GM12874 (cell line): ENCODE data around the gene DSCAML1.
A peak's percentile ranks its signal among the peaks of the same experiment; 100 is the strongest.

Source experiments
- TF ChIP-seq, protein P1 (sequence below): IDR thresholded peaks from 2 replicates; pipeline ENCODE4 v1.5.1; 2011; ENCODE audit warnings: low read depth, mild to moderate bottlenecking, control low read depth, low read length, moderate library complexity; ENCODE audit not compliant: insufficient read depth

DSCAML1 gene

DNA sequence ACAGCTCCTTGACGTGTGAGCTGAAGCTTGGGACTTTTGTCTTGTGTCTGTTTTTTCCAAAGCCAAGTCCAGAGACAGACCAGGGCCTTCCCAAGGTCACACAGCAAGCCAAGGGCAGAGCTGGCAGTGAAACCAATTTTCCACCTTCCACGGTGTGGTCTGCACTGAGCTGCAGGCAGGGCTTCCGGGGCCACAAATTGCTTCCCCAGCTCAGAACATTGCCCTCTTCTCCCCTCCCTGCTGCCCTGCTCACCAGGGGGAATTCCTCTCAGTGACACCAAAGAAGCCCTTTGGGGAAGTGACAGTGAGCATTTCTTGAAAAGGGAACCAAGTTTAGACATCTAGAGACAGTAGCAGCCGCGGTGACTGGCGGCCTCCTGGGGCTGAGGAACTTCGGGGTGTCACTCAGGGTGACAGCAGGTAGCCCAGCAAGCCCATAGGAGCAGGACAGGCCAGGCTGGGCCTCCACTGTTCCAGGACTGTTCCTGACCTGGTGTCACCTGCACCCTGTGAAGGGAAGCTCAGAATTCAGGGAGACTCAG is 18.3 kb upstream of the DSCAML1 start:
- TF ChIP-seq, protein P1, sequence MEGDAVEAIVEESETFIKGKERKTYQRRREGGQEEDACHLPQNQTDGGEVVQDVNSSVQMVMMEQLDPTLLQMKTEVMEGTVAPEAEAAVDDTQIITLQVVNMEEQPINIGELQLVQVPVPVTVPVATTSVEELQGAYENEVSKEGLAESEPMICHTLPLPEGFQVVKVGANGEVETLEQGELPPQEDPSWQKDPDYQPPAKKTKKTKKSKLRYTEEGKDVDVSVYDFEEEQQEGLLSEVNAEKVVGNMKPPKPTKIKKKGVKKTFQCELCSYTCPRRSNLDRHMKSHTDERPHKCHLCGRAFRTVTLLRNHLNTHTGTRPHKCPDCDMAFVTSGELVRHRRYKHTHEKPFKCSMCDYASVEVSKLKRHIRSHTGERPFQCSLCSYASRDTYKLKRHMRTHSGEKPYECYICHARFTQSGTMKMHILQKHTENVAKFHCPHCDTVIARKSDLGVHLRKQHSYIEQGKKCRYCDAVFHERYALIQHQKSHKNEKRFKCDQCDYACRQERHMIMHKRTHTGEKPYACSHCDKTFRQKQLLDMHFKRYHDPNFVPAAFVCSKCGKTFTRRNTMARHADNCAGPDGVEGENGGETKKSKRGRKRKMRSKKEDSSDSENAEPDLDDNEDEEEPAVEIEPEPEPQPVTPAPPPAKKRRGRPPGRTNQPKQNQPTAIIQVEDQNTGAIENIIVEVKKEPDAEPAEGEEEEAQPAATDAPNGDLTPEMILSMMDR: no peak

GRCh38 chr11:117814766-117815261 is 17.8 kb upstream of the DSCAML1 start:
- TF ChIP-seq, protein P1: no peak

- TF ChIP-seq, protein P1: no peak
Measured at GRCh38 chr11:117814204-117814765, 17.3 kb upstream of the DSCAML1 start.

DNA sequence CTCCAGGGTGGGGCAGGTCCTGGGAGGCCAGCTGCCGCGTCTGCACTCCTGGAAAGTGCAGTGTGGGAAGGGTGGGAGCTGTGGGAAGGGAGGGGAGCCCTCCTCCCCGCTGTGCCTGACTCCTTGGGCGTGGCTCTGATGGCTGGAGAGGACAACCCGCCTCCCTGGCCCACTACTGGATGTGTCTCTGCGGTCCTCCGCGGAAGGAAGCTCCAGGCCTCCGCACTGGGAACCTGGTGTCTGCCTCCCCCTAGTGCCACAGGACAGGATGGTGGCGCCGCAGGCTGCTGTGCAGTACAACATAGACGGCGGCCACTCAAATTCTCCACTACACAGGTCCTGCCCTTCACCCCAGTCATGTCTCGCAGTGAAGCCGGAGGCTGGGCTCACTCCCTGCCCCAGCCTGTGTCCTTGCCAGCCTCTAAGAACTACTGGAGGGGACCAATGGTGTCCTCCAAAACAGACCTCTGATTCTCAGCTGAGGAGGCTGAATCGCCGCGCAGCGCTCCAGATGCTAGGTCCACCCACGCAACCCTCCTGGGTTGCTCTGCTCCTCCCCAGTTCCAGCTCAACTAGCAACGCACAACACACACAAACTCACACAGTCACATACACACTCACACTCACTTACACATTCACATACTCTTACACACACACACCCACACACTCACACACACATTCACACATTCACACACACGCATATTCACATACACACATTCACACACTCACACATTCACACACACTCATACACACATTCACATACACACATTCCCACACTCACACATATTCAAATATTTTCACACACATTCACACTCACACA is 12.4 kb upstream of the DSCAML1 start:
- TF ChIP-seq, protein P1: peak; percentile 46

GRCh38 chr11:117808784-117809183 is 11.8 kb upstream of the DSCAML1 start:
- TF ChIP-seq, protein P1: no peak

DNA sequence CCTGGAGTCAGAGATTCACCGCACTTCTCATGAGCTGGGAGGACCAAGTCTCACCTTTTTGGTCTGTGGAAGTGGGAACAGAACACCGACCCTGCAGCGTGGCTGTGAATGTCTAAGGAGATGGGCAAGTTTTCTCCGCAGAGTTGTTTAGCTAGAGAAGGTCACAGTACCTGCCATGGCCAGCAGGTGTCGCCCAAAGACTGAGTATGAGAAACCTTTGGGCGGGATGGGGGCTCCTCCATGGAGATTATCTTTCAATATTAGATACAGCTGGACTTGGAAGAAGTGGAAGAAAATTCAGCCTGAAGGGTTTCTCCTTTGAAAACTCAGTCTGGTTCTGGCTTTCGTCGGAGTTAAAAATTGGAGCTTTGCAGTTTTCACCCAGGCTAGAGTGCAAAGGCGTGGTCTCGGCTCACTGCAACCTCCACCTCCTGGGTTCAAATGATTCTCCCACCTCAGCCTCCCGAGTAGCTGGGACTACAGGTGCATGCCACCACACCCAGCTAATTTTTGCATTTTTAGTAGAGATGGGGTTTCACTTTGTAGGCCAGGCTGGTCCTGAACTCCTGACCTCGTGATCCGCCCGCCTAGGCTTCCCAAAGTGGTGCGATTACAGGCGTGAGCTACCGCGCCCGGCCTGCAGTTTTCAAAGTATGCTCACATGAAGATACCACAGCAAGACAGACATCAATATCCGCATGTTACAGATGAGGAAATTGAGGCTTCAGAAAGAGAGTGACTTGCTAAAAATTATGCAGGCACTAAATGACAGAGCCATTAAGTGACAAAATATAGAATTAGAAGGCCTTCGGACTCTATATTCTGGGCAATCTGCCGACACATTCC is 10.7 kb upstream of the DSCAML1 start:
- TF ChIP-seq, protein P1: peak; percentile 87

DNA sequence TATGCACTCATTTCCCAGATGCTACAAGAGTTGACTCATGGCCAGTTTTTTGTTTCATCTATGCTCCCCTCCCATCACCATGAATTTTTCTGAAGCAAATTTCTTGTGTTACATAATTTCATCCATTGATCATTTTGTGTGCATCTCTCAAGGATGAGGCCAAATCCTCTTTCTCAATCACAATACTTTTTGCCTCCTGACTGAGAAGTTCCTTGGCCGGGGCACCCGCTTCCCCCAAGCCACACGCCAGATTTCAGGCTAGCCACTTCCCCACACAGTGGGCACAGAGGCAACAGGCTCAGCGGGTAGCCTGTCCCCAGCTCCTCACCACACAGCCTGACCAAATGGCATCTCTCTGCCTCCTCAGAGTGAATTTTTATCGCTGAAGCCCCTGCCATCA is 9.8 kb upstream of the DSCAML1 start:
- TF ChIP-seq, protein P1: no peak
